BJ (cell line): Measurements from ENCODE around the gene CLOCK. TPM values are rescaled to one million over a fixed set of nuclear protein-coding genes. Genes with fewer than 3 reads are reported as not detected.

Experiments used
- CTCF ChIA-PET: fragments of 350-600 bp; formaldehyde crosslinking; extraction: SDS; loops from one replicate; lab custom pipeline; 2021; ENCODE audit warnings: antibody characterized with exemption, inconsistent platforms; lab: Yijun Ruan, JAX
- POLR2A ChIA-PET: fragments of 300-600 bp; sonication (Branson Sonifier 250); formaldehyde crosslinking; extraction: SDS; loops from one replicate; lab custom pipeline; 2021; ENCODE audit warnings: antibody characterized with exemption; lab: Charles Lee
- DNase-seq: peaks from one replicate; pipeline ENCODE4 v3.0.0-alpha.2; 2011; ENCODE audit warnings: low read depth
- H3K27me3 ChIP-seq: 2 replicates; pipeline ENCODE4 v1.6.0; 2011; ENCODE audit warnings: low read length; ENCODE audit not compliant: control insufficient read depth, insufficient read depth
- H3K36me3 ChIP-seq: 2 replicates; pipeline ENCODE4 v1.5.1; 2011; ENCODE audit warnings: low read length; ENCODE audit not compliant: control insufficient read depth, insufficient read depth
- H3K4me3 ChIP-seq: 2 replicates; pipeline ENCODE4 v1.5.1; 2011; ENCODE audit warnings: low read depth, mild to moderate bottlenecking, control low read depth, low read length
- CTCF ChIP-seq: IDR thresholded peaks from 2 replicates; pipeline ENCODE4 v1.5.1; 2011; ENCODE audit warnings: low read depth, mild to moderate bottlenecking, control low read depth, inconsistent platforms, low read length, moderate library complexity; ENCODE audit not compliant: insufficient read depth
- polyA plus RNA-seq: library from polyadenylated mRNA; depleted of rRNA; stranded (reverse); fragments of >200 nt; gene quantifications from 2 replicates; pipeline ENCODE4 v1.2.3, GENCODE V29; 2011

CLOCK gene
- polyA plus RNA-seq, 1 experiment: 14.5 TPM

DNA sequence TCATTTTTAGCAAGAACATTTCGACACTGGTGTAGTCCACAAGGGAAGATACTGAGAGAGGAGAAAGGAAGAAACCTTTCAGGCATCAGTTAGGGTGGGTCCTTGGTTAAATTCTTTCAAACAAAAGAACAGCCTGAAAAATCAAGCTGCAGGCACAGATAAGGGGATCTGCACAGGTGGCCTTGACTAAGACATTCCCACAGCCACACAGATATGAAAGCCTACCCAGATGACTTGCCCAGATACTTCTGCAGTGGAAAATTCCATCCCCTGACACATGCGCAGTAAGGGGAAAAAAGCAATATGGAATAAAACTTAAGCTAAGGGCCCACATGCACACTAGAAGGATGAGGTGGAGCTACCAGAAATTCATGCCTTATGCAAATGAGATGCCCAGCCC is 159.9 kb downstream of the CLOCK start:
- ChIA-PET POLR2A (interaction anchor here (1.5 kb wide), 1 partner anchor 10 kb away, joined by 3 read pairs; no protein-coding TSS in a partner anchor), CTCF (interaction anchor here (0.6 to 1.1 kb wide), 2 partner anchors 8 to 58 kb away, joined by 4 to 6 read pairs; partner anchors contain the start of gene TMEM165)
- no peaks in the 10 kb centered on the region for H3K36me3 ChIP-seq
- H3K27me3 ChIP-seq: no peaks in the 10 kb centered on the region
- no peak for DNase-seq
- H3K4me3 ChIP-seq: no peak overlapping the region
- TF ChIP-seq CTCF: no peak

DNA sequence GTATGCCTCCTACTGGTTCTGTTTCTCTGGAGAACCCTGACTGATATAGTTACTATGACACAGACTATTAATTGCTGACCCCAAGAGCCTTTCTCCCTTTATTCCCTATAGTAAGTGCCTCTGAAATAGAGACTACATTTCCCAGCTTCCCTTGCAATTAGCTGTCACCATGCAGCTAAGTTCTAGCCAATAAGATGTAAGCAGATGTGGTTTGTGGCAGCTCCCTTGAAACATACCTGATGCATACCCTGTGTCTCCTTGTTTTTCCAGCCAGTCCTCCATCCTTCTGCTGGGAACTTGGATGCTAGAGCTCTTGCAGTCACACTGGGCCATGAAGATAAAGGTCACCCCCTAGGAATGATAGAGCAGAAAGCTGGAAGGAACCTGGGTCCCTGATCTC is 160.6 kb downstream of the CLOCK start:
- DNase-seq: no peak
- ChIA-PET POLR2A (interaction anchor here (1.5 kb wide), 1 partner anchor 9 kb away, joined by 3 read pairs; no protein-coding TSS in a partner anchor), CTCF (interaction anchor here (0.6 to 1.1 kb wide), 2 partner anchors 9 to 1935 kb away, joined by 3 to 6 read pairs; partner anchors contain the start of gene TMEM165)
- Histone ChIP-seq H3K4me3 (no peak overlapping the region), H3K27me3 (no peaks in the 10 kb centered on the region), H3K36me3 (no peaks in the 10 kb centered on the region)
- no peak for TF ChIP-seq CTCF

- POLR2A ChIA-PET: no interaction called here
These were observed 161.5 kb downstream of the CLOCK start for GRCh38 chr4:55385201-55385649.

DNA sequence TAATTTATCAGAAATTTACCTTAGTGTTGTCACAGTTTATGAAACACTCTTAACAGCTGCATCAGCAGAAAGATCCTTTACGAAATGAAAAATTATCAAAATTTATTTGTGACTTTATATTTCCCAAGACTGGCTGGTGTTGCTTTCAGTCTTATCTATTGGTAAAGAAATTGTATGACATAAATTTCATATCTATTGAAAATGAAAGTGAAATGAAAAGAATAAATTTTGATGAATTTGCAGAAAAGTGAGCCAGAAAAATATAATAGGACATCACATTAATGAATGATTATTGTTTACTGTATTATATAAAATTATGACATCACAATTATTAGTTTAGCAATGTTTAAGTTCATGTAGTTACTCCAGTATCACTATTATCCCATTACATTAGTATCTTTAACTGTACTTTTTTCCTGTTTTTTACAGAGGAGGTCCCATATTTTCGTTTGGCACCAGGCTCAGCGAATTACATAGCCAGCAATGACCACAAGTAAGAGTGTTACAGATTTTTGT is 164.2 kb downstream of the CLOCK start:
- no peak for TF ChIP-seq CTCF
- Histone ChIP-seq H3K4me3 (no peak overlapping the region), H3K27me3 (no peaks in the 10 kb centered on the region), H3K36me3 (no peaks in the 10 kb centered on the region)
- POLR2A ChIA-PET: no interaction called here
- CTCF ChIA-PET: no interaction called here
- no peak for DNase-seq

More at GRCh38 chr4:55385201-55385649, 161.5 kb downstream of the CLOCK start:
- no peak for DNase-seq
- TF ChIP-seq CTCF: no peak
- H3K27me3 ChIP-seq: no peaks in the 10 kb centered on the region
- H3K36me3 ChIP-seq: no peaks in the 10 kb centered on the region
- no peak overlapping the region for H3K4me3 ChIP-seq
- CTCF ChIA-PET: interaction anchor here (1.3 to 1.6 kb wide), 2 partner anchors 10 to 23 kb away, joined by 3 read pairs; no protein-coding TSS in a partner anchor

GRCh38 chr4:55381502-55381901 is 165.2 kb downstream of the CLOCK start:
- DNase-seq: no peak
- ChIA-PET POLR2A (no interaction called here), CTCF (no interaction called here)
- TF ChIP-seq CTCF: no peak
- Histone ChIP-seq H3K4me3 (no peak overlapping the region), H3K36me3 (no peaks in the 10 kb centered on the region), H3K27me3 (no peaks in the 10 kb centered on the region)
